Measurements from ENCODE around the gene TLE7.

- no peak for TF ChIP-seq CTCF (IDR thresholded peaks at IDR 0.05)
- TF ChIP-seq POLR2A (IDR thresholded peaks at IDR 0.05): no peak
Measured at GRCh38 chr16:71489122-71489521, 47.3 kb upstream of the TLE7 start, which contains the start of gene ZNF19.
